Occipital lobe (tissue), 2 donors: Measurements from ENCODE around the gene IFRD2. TPM values are rescaled to one million over a fixed set of nuclear protein-coding genes. Genes with fewer than 3 reads are reported as not detected.
"Not testable (repeated sequence)": the region's sequence is repeated elsewhere in the genome, so short reads cannot be mapped to it uniquely, and the experiment has no call there.

Source experiments
- DNase-seq: peaks from one replicate; lab custom pipeline; 2025; lab: John Stamatoyannopoulos, UW
- total RNA-seq: library from RNA; depleted of rRNA; stranded (reverse); fragments of >200 nt; gene quantifications from one replicate; pipeline ENCODE4 v1.2.3, GENCODE V29; 2014

The IFRD2 gene
- total RNA-seq, 1 donor from 2014 or later: 15.1 TPM

DNA sequence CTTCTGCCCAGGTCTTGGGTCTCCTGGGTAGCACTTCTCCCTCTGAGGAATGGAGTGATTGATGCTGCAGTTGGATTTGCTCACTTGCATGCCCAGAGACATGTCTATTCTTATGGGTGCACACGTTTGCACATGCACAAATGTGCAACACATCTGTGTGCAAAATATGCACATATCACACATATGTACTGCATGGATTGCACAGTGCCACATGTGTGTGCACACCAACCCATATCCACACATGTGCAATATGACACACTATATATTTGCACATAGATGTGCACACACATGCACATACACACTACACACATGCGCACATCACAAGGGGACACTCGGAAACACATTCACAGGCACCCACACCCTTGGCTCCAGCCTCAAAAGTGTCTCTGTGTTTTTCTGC is 24.0 kb downstream of the IFRD2 start:
- no peak for DNase-seq

DNA sequence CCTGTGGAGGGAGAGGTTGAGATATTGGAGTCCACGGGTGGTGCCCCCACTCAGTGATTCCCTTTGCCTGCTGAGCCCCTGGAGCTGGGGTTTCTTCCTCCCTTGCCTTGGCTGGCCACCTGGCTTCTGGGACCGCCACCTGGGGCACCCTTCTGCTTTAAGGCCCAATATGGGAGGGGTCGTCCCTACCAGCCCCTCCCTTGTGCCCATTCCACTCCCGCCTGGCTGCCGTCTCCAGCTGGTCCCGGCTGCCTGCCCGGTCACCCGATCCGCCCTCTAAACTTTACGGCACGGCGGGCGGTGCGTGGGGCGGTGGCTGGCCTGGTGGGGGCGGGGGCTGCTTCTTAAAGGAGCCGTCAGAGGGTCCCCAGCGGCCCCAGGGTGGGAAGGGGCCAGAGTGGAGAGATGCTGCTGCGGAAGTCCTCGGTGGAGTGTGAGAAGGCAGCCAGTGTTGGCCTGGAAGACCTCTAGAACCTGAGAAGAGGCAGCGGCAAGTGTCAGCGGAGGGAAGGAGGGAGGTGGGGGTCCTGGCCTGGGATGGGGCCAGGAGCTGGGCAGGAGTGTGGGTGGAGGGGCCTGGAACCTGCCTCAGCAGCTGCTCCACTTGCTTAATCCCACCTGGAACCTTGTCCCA is 24.8 kb downstream of the IFRD2 start:
- no peak for DNase-seq

DNA sequence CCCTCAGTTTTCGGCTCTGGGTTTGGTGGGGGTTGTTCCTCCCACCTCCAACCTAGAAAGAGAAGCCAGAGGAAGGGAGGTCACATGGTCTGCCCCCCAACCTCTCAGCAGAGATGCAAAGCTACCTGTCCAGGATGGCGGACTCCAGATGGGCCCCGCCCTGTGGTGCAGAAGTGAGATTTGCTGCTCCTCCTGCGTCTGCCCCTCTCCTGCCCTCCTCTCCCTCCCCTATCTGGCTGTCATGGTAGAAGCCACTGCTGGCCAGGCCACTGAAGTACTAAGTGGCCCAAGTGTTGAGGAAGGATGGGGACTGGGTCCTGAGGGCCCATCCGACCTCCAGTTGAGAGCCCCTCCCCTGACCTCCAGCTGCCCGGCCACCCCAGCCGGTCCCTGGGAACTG is 25.4 kb downstream of the IFRD2 start:
- no peak for DNase-seq

GRCh38 chr3:50266017-50266416 is 26.2 kb downstream of the IFRD2 start:
- no peak for DNase-seq

DNA sequence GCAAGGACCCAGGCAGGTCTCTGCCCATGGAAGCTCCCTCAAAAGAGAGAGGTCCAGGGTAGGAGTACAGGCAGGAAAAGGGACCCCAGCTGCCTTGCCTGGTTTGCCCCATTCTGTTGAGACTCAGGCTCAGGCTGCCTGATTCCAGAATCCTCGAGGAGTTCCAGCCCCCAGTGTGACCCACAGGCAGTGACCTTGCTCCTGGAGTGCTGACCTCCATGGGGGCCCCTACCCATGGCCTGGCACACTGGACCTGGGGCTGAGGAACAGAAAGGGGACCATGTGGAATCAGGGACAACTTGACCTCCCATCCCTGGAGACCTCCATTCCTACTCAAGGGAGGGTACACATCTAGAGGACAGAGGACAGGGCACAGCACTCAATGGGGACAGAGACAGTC is 26.7 kb downstream of the IFRD2 start:
- DNase-seq: no peak

GRCh38 chr3:50264964-50265485 is 27.2 kb downstream of the IFRD2 start:
- DNase-seq: no peak

DNA sequence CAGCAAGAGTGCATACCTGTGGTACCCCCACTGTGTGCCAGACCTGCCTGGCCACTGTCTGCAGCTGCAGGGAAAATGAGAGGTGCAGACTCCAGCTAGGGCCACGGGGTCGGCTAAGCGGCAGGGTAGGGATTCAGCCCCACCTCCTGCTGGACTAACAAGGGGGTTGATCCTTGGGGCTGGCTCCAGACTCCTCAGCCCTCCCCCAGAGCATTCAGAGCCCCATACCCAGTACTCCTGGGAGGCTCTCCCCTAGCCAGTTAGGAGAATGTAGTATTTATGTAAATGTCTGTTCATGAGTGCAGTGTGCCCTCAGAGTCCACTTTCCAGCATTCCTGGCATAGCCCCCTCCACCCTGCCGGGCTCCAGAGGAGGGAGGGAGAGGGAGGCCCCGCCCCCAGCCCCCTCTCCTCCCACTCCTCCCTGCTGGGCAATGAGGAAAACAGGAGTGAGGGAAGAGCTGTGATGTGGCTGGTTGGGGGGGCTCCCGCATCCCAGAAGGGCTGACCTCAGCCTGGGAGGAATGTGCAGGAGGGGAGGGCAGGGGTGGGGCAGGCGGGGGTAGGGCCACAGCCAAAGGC is 27.8 kb downstream of the IFRD2 start:
- DNase-seq: peak; percentile 81

DNA sequence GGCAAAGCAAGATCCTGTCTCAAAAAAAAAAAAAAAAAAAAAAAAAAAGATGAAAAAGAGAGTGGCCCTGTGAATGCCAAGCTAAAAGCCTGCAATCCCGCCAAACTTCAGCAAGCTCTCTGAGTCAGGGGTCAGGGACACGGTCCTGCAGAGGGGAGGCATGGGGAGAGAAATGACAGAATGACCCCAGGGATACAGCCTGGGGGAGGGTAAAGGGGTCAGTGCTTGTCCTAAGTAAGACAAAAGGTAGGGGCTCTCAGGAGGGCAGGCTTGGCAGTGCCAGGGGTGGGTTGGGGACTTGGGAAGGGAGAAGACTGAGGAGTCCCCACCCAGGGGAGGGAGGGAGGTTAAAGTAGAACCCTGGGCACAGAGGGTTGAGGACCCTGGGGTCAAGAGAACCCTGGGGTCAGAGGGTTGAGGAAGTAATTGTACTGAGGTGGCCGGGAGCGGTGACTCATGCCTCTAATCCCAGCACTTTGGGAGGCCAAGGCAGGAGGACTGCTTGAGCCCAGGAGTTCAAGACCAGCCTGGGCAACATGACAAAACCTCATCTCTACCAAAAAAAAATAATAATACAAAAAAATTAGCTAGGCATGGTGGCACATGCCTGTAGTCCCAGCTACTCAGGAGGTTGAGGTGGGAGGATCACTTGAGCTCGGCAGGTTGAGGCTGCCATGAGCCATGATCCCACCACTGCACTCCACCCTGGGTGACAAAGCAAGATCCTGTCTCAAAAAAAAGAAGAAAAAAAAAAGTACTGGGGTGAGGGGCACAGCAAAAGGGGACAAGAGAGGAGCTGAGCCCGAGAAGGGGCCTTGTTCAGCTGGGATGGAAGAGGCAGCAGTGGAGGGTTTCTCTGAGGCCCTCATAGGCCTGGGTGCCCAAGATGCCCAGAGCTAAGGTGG is 28.5 kb downstream of the IFRD2 start:
- DNase-seq: no peak

DNA sequence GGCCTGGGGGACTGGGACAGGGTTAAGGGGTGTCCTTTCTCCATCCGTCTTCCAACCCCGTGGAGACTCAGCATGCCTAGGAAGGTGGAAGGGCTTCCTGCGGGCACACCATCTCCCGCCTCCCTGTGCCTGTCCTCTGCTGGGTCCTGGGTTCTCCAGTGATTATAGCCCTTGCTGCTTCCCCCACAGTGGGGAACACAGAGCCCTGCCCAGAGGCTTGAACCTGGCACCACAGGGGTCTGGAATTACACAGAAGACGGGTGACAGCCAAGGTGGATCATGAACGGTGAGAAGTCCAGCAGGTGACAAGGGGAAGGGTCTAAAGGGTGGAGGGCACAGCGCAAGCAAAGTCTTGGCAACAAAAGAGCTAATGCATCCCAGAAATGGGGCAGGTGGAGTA is 29.5 kb downstream of the IFRD2 start:
- DNase-seq: no peak

DNA sequence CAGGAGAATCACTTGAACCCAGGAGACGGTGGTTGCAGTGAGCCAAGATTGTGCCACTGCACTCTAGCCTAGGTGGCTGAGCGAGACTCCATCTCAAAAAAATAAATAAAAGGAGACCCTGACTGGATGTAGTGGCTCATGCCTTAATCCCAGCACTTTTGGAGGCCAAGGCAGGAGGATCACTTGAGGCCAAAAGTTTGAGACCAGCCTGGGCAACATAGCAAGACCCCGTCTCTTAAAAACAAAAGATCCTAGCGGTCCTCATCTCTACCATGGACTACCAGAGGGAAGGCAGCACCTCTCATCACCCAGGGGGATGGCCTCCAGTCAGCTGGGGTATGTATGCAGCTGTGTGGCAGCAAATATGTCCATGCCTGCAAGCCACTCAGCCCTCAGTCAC is 30.0 kb downstream of the IFRD2 start:
- not testable (repeated sequence) for DNase-seq

DNA sequence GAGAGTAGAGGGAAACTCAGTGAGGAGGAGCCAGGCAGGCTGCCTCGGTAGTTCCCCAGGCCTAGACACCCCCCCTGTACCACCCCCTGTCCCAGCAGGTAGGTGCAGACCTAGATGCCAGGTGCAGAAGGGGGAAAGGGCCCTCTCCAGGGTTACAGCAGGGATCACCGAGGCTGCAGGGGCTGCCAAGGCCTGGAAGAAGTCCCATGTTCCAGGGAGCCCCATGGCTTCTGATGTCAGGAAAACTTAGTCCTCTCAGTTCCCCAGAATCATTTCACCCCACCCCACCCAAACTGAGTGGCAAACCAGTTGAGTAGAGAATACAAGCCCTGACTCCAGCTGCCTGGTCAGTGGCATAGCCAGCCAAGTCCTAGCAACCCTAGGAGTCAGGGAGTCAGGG is 30.7 kb downstream of the IFRD2 start:
- DNase-seq: no peak

- no peak for DNase-seq
Observed at GRCh38 chr3:50260942-50261441, 31.2 kb downstream of the IFRD2 start.

DNA sequence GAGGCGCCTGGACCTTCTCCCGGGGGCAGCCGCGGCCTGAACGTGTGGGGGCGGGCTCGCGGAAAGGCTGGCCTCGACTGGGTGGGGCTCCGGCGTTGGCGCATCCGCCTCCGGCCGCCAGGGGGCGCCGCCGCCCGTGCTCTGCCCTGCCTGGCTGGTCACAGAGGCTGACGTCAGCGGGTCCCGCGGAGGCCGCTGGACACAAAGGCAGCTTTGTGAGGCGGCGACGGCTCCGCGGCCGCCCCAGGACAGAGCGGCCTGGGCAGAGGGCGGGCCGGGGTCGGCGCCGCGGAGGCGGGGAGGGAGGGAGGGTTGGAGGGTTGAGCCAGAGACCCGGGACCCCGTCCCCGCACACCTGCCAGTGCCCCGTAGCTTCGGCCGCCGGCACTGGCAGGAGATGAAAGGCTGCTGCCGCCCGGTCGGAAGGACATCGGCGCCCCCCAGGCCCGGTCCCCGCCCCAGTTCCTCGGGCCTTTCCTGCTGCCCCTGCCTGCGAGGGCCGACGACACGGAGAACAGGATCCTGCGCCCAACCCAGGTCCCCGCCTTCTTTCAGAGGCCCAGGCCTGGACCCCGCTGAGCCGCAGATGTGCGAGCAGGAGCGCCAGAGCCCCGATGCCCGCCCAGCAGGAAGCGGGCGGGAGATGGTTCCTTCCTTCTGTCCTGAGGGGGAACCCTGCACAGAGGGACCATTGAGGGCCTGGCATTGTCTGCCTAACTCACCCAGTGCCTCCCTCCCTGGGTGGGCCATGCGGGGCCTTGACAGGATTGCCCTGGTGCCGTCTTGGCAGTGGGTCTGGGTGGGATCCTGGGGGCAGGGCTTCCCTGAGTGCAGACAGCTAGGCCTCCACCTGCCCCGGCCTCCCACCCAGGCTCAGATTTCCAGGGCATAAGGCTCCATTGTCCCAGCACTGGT is 31.9 kb downstream of the IFRD2 start:
- peak; percentile 87 for DNase-seq

DNA sequence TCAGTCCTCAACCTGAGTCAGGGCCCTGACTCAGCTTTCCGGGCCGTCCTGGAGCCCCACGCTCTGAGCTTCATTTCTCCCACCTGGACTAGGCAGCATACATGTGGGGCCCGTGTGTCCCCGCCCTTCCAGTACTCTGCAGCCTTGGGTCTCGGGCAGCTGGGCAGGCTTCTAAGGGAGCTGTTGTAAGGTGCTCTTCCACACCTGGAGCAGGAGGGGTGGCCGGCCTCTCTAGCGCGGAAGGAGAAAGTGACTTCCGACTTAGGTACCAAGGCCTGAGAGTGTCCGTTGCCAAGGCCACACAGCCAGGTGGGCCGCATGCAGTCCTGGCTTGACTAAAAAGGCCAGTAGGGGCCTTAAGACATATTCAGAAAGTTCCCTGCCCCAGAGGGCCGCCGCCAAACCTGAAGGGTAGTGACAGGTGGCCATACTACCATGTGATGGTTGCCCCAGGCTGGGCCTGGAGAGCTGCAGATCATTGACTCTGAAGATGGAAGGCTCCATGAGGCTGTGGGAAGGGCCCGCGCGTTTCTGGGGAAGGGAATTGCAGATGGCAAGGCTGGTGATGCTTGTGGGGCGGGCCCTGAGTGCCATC is 32.7 kb downstream of the IFRD2 start:
- DNase-seq: no peak

- DNase-seq: no peak
Observed at GRCh38 chr3:50258979-50259378, 33.2 kb downstream of the IFRD2 start.

DNA sequence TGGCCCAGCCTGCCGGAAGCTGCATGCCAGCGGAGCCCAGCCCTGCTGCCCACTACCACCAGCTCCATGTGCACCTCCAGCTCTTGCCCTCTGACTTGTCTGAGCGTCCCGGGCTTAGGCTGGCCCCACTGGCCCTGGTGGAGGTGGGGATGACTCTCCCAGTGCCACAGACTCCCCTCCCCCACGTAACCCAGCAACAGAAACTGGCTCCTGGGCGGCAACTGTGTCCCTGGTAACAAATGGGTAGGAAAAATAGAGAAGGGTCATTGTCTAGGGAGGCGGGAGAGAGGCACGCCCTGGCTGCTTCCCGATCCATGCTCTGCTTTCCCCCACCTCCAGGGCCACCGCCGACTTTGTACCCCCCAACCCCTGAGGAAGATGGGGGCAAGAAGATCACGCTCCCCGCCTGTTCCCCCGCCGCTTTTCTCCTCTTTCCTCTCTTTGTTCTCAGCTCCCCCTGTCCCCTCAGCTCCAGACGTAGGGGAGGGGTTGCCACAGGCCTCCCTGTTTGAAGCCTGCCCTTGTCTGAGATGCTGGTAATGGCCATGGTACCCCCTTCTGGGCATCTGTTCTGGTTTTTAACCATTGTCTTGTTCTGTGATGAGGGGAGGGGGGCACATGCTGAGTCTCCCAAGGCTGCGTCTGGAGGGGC is 34.1 kb downstream of the IFRD2 start:
- DNase-seq: no peak

DNA sequence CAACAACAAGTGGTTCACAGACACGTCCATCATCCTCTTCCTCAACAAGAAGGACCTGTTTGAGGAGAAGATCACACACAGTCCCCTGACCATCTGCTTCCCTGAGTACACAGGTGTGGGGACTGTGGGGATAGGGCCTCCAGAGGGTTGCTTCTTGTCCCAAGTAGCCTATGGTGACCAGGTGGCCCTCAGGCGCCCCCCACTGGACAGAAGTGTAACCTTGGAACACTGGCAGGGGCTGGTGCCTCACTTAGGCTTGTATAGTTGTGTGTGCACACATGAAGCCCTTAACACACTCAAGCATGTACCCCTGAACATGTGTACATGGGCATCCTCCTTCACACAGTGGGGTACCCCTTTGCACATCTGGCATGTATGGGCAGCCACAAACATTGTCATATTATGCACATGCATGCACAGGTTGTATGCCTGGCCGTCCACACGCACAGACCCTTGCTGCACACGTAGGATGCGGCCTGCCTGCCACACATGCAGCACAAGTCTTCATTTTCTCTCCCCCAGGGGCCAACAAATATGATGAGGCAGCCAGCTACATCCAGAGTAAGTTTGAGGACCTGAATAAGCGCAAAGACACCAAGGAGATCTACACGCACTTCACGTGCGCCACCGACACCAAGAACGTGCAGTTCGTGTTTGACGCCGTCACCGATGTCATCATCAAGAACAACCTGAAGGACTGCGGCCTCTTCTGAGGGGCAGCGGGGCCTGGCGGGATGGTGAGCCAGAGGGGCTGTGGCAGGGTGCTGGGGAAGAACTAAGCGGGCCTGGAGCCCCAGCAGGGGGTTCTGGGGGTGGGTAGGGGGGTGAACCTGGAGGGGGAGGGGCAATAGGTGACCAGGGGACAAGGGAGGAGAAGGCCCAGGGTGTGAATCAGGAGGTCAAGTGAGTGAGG is 35.0 kb downstream of the IFRD2 start:
- DNase-seq: no peak

GRCh38 chr3:50255251-50255615 is 37.0 kb downstream of the IFRD2 start:
- DNase-seq: no peak

- DNase-seq: no peak
Observed at GRCh38 chr3:50254577-50255250, 37.5 kb downstream of the IFRD2 start.
